HL-60 (cell line): ENCODE results near the gene PPP1R17.

Experiments
- DNase-seq, 2 experiments: peaks; one replicate each; pipeline ENCODE4 v3.0.0-alpha.2; 2010 to 2020; ENCODE audit warnings: low read depth in 1 of 2, low spot score in 1 of 2
- H3K27ac ChIP-seq: fragments of 250-450 bp; sonication (Bioruptor Pico); replicated peaks from 2 replicates; pipeline ENCODE4 v1.5.1; 2020; ENCODE audit warnings: mild to moderate bottlenecking, moderate library complexity
- H3K27me3 ChIP-seq: fragments of 250-450 bp; sonication (Bioruptor Pico); 2 replicates; pipeline ENCODE4 v1.5.1; 2021; ENCODE audit warnings: mild to moderate bottlenecking, moderate library complexity; ENCODE audit not compliant: insufficient read depth, poor library complexity, severe bottlenecking
- H3K4me3 ChIP-seq: replicated peaks from 2 replicates; pipeline ENCODE4 v1.5.1; 2011; ENCODE audit warnings: mild to moderate bottlenecking, control low read depth, low read length; ENCODE audit not compliant: insufficient read depth
- GABPA ChIP-seq: IDR thresholded peaks from 2 replicates; pipeline ENCODE4 v1.6.1; 2012; ENCODE audit warnings: low read depth
- POLR2AphosphoS5 ChIP-seq: IDR thresholded peaks from 2 replicates; pipeline ENCODE4 v1.6.1; 2012; ENCODE audit warnings: low read depth
- REST ChIP-seq: IDR thresholded peaks from 2 replicates; pipeline ENCODE4 v1.6.1; 2012; ENCODE audit warnings: low read depth; ENCODE audit not compliant: insufficient replicate concordance
- SPI1 ChIP-seq: IDR thresholded peaks from 2 replicates; pipeline ENCODE4 v1.6.1; 2012; ENCODE audit warnings: low read depth, mild to moderate bottlenecking, borderline replicate concordance
- TF ChIP-seq, protein P1 (sequence below): IDR thresholded peaks from one replicate; pipeline ENCODE4 v1.5.1; 2011; ENCODE audit warnings: low read length, control low read depth, inconsistent platforms; ENCODE audit not compliant: insufficient read depth

PPP1R17 gene

GRCh38 chr7:31744294-31744874, 57.4 kb downstream of the PPP1R17 start:
- Histone ChIP-seq H3K27me3 (no peaks in the 10 kb centered on the region), H3K27ac (no peak overlapping the region), H3K4me3 (no peak overlapping the region)
- DNase-seq = peak; percentile 20 to 59
- TF ChIP-seq GABPA (no peak), POLR2AphosphoS5 (no peak)
- TF ChIP-seq, protein P1, sequence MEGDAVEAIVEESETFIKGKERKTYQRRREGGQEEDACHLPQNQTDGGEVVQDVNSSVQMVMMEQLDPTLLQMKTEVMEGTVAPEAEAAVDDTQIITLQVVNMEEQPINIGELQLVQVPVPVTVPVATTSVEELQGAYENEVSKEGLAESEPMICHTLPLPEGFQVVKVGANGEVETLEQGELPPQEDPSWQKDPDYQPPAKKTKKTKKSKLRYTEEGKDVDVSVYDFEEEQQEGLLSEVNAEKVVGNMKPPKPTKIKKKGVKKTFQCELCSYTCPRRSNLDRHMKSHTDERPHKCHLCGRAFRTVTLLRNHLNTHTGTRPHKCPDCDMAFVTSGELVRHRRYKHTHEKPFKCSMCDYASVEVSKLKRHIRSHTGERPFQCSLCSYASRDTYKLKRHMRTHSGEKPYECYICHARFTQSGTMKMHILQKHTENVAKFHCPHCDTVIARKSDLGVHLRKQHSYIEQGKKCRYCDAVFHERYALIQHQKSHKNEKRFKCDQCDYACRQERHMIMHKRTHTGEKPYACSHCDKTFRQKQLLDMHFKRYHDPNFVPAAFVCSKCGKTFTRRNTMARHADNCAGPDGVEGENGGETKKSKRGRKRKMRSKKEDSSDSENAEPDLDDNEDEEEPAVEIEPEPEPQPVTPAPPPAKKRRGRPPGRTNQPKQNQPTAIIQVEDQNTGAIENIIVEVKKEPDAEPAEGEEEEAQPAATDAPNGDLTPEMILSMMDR = peak; percentile 56

- no peaks in the 10 kb centered on the region for H3K27me3 ChIP-seq
- no peak for DNase-seq
- no peak overlapping the region for H3K4me3 ChIP-seq
- H3K27ac ChIP-seq = no peak overlapping the region
- TF ChIP-seq REST = no peak
- TF ChIP-seq, protein P1 = no peak
- TF ChIP-seq GABPA = no peak
- TF ChIP-seq SPI1 = no peak
- TF ChIP-seq POLR2AphosphoS5 = no peak
Measured at GRCh38 chr7:31747553-31747952, 60.5 kb downstream of the PPP1R17 start.

- no peak for DNase-seq
- Histone ChIP-seq H3K27ac (no peak overlapping the region), H3K4me3 (no peak overlapping the region), H3K27me3 (no peaks in the 10 kb centered on the region)
- TF ChIP-seq POLR2AphosphoS5 = no peak
- TF ChIP-seq GABPA = no peak
- TF ChIP-seq, protein P1 = no peak
- TF ChIP-seq SPI1 = no peak
- TF ChIP-seq REST = no peak
Measured at GRCh38 chr7:31748084-31748483, 61.1 kb downstream of the PPP1R17 start.

DNA sequence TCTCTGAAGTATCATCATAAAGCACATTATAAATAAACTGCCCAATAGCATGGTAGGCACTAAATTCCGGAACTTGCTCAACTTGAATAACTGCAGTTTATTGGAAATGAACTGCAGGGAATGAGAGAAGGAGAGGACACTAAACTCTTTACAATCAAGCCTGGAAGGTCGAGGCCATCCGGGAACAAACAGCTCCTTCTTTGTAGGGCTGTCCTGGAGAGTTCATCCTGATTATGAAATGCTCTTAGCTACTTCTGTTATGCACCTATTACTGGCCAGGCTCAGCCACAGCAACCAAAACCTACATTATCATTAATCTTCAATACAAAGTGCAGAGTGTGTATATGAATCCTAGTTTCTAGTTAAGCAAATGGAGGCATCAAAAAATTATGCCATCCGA, 64.7 kb downstream of the PPP1R17 start:
- Histone ChIP-seq H3K27ac (no peak overlapping the region), H3K4me3 (no peak overlapping the region), H3K27me3 (no peaks in the 10 kb centered on the region)
- no peak for DNase-seq
- TF ChIP-seq SPI1 = no peak
- no peak for TF ChIP-seq REST
- no peak for TF ChIP-seq POLR2AphosphoS5
- no peak for TF ChIP-seq GABPA
- TF ChIP-seq, protein P1 = no peak
